ENCODE measurements around the gene IVD. TPM values are rescaled to one million over a fixed set of nuclear protein-coding genes. Genes with fewer than 3 reads are reported as not detected.
A peak's percentile ranks its signal among the peaks of the same experiment; 100 is the strongest.

IVD gene
- polyA plus RNA-seq, 1 of the 3 experiments (the other 2 are of a cell fraction): 54.2 TPM

DNA sequence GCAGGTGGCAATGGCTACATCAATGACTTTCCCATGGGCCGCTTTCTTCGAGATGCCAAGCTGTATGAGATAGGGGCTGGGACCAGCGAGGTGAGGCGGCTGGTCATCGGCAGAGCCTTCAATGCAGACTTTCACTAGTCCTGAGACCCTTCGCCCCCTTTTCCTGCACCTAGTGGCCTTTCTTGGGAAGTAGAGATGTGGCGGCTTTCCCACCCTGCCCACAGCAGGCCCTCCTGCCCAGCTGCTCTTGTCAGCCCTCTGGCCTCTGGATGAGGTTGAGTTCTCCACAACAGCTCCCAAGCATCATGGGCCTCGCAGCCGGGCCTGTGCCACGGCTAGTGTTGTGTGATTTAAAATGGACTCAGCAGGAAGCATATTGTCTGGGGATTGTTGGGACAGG lies 12.5 kb downstream of the IVD start:
- H3K4me1 ChIP-seq (ENCODE audit: control insufficient read depth in 1 of 2, insufficient read depth in 2 of 2, low read depth in 1 of 2, low read length in 1 of 2): peaks cover 0 to 20% of the 10 kb centered on the region in 2 experiments; a peak in 1 of 4 replicates
- WGBS (ENCODE audit: low lambda C conversion rate): 99% methylated on average over 10 of the region's 10 CpGs
- H3F3A ChIP-seq (replicated peaks; ENCODE audit: insufficient read depth): peaks cover 15% of the 10 kb centered on the region
- H3K27ac ChIP-seq (ENCODE audit: low read depth in 2 of 2, low read length in 1 of 2): no peak overlapping the region
- no peaks in the 10 kb centered on the region for H4K20me1 ChIP-seq (ENCODE audit: insufficient read depth)
- no peak overlapping the region for H3K9ac ChIP-seq
- CTCF ChIA-PET: interaction anchor here (0.6 to 16.9 kb wide), 4 partner anchors 17 to 201 kb away, joined by 3 to 299 read pairs (median 4); partner anchors contain the start of gene CCDC9B
- no peaks in the 10 kb centered on the region for H3K79me2 ChIP-seq (ENCODE audit: insufficient read depth)
- no peak for TF ChIP-seq JUND (IDR thresholded peaks at IDR 0.05)
- no peak for TF ChIP-seq TAF1 (IDR thresholded peaks at IDR 0.05; ENCODE audit: borderline replicate concordance, low read depth, low read length)
- TF ChIP-seq NFIC (IDR thresholded peaks at IDR 0.05; ENCODE audit: borderline replicate concordance): no peak
- TF ChIP-seq SIN3A (IDR thresholded peaks at IDR 0.05; ENCODE audit: borderline replicate concordance, low read depth, low read length): no peak
- no peak for TF ChIP-seq FOSL2 (IDR thresholded peaks at IDR 0.05; ENCODE audit: borderline replicate concordance, low read depth)
- no peak for TF ChIP-seq GATA2 (CRISPR knock-in tag; IDR thresholded peaks at IDR 0.05)
- TF ChIP-seq, protein P1, sequence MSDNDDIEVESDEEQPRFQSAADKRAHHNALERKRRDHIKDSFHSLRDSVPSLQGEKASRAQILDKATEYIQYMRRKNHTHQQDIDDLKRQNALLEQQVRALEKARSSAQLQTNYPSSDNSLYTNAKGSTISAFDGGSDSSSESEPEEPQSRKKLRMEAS (IDR thresholded peaks at IDR 0.05; ENCODE audit: low read depth): no peak
- TF ChIP-seq EZH2phosphoT487 (IDR thresholded peaks at IDR 0.05; ENCODE audit: borderline replicate concordance, low read depth): no peak
- no peak for TF ChIP-seq RAD21 (IDR thresholded peaks at IDR 0.05; ENCODE audit: low read length)
- no peak for TF ChIP-seq MEF2A (IDR thresholded peaks at IDR 0.05; ENCODE audit: borderline replicate concordance, low read depth)
- TF ChIP-seq MXI1 (IDR thresholded peaks at IDR 0.05; ENCODE audit: low read depth, low read length): no peak
- no peaks in the 10 kb centered on the region for H3K9me3 ChIP-seq
- H3K27me3 ChIP-seq (ENCODE audit: insufficient read depth): no peaks in the 10 kb centered on the region
- no peak overlapping the region for H3K4me3 ChIP-seq (ENCODE audit: low read depth in 2 of 2, low read length in 1 of 2)
- no peak overlapping the region for H3K4me2 ChIP-seq
- DNase-seq: no peak
- no peak overlapping the region for H2AFZ ChIP-seq (ENCODE audit: low read depth)
- H3K36me3 ChIP-seq (replicated peaks in 1 of 2; ENCODE audit: control insufficient read depth in 1 of 2, insufficient read depth in 2 of 2, low read length in 1 of 2): peaks cover 9 to 26% of the 10 kb centered on the region in 2 experiments
- POLR2A ChIA-PET: no interaction called here
- no peaks in the 10 kb centered on the region for H3K9me2 ChIP-seq

DNA sequence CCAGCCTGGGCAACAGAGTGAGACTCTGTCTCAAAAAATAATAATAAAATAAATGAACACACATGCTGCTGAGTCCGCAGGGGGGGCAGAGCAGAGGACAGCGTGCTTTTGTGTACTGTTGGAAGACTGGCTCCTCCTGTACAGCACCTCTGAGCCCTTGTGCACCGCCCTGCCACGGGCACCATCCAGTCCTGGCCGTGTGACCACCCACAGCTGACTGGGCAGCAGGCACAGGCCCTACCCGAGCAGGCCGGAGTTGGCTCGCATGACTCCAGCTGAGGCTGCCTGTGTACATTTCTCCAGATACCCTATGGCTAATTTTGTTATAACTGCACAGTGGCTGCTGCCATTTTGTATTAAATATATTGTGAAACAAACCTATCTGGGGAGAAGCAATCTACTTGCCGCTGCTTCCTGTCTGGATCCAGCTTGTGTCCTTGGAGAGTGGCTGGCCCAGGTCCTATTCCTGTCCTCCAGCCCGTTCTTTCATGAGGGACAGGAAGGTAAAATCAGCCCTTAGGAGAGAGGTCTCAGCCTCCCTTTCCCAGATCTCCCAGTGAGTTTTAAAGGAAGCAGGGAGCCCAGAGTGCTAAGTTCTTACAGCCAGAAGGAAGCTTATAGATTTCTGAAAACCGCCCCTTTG lies 14.6 kb downstream of the IVD start:
- Histone ChIP-seq H3K4me2 (no peak overlapping the region), H3K27ac (ENCODE audit: low read depth in 2 of 2, low read length in 1 of 2) (peak overlapping the region in 1 of 2 experiments; percentile 44; a peak in 1 of 4 replicates), H4K20me1 (ENCODE audit: insufficient read depth) (no peaks in the 10 kb centered on the region), H3K9me2 (no peaks in the 10 kb centered on the region), H3K79me2 (ENCODE audit: insufficient read depth) (no peaks in the 10 kb centered on the region), H3K9ac (no peak overlapping the region), H2AFZ (ENCODE audit: low read depth) (no peak overlapping the region), H3K4me1 (ENCODE audit: control insufficient read depth in 1 of 2, insufficient read depth in 2 of 2, low read depth in 1 of 2, low read length in 1 of 2) (peaks cover 0 to 20% of the 10 kb centered on the region in 2 experiments; a peak in 1 of 4 replicates), H3K27me3 (ENCODE audit: insufficient read depth) (no peaks in the 10 kb centered on the region), H3F3A (replicated peaks; ENCODE audit: insufficient read depth) (peaks cover 15% of the 10 kb centered on the region), H3K36me3 (replicated peaks in 1 of 2; ENCODE audit: control insufficient read depth in 1 of 2, insufficient read depth in 2 of 2, low read length in 1 of 2) (peaks cover 7 to 12% of the 10 kb centered on the region in 2 experiments), H3K4me3 (ENCODE audit: low read depth in 2 of 2, low read length in 1 of 2) (no peak overlapping the region), H3K9me3 (no peaks in the 10 kb centered on the region)
- TF ChIP-seq, protein P2, sequence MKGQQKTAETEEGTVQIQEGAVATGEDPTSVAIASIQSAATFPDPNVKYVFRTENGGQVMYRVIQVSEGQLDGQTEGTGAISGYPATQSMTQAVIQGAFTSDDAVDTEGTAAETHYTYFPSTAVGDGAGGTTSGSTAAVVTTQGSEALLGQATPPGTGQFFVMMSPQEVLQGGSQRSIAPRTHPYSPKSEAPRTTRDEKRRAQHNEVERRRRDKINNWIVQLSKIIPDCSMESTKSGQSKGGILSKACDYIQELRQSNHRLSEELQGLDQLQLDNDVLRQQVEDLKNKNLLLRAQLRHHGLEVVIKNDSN (IDR thresholded peaks at IDR 0.05; ENCODE audit: borderline replicate concordance, low read depth): no peak
- 0 out of 2 replicates have a peak, but pooled peaks have one; percentile 2 for TF ChIP-seq POLR2AphosphoS5 (IDR thresholded peaks at IDR 0.05; ENCODE audit: low read depth, low read length)
- ChIA-PET CTCF (interaction anchor here (1.0 to 16.9 kb wide), 10 partner anchors 11 to 145 kb away, joined by 3 to 299 read pairs (median 10); partner anchors contain the start of genes CCDC9B and INAFM2), POLR2A (interaction anchor here (0.5 to 1.2 kb wide), 3 partner anchors 14 to 81 kb away, joined by 3 to 4 read pairs (median 3); partner anchors contain the start of gene IVD)
- WGBS (ENCODE audit: low lambda C conversion rate): 85% methylated on average over 11 of the region's 11 CpGs
- no peak for DNase-seq

Measured in SK-N-SH (cell line).